Karpas-422 (cell line): ENCODE measurements around the gene TBC1D7. TPM values are rescaled to one million over a fixed set of nuclear protein-coding genes. Genes with fewer than 3 reads are reported as not detected.

Experiments used
- DNase-seq: peaks from one replicate; pipeline ENCODE4 v3.0.0-alpha.2; 2015
- H2AFZ ChIP-seq: fragments of 200-600 bp; sonication (generic); 2 replicates; pipeline ENCODE4 v1.6.1; 2014; ENCODE audit warnings: antibody characterized with exemption, low read length, mixed read lengths
- H3K27ac ChIP-seq: fragments of 200-600 bp; sonication (generic); 2 replicates; pipeline ENCODE4 v1.5.1; 2014; ENCODE audit warnings: mild to moderate bottlenecking, low read length, moderate library complexity
- H3K27me3 ChIP-seq: fragments of 200-600 bp; sonication (generic); 2 replicates; pipeline ENCODE4 v1.6.1; 2014; ENCODE audit warnings: low read length, mixed read lengths
- H3K36me3 ChIP-seq: fragments of 200-600 bp; sonication (generic); 2 replicates; pipeline ENCODE4 v1.6.1; 2014; ENCODE audit warnings: low read length, mixed read lengths; ENCODE audit not compliant: insufficient read depth
- H3K4me1 ChIP-seq: fragments of 200-600 bp; sonication (generic); 2 replicates; pipeline ENCODE4 v1.6.1; 2014; ENCODE audit warnings: mild to moderate bottlenecking, low read length, mixed read lengths
- H3K4me2 ChIP-seq: fragments of 200-600 bp; sonication (generic); 2 replicates; pipeline ENCODE4 v1.6.1; 2014; ENCODE audit warnings: low read length, low read depth, mild to moderate bottlenecking; ENCODE audit not compliant: poor library complexity, severe bottlenecking
- H3K4me3 ChIP-seq: fragments of 200-600 bp; sonication (generic); 2 replicates; pipeline ENCODE4 v1.5.1; 2014; ENCODE audit warnings: mild to moderate bottlenecking, antibody characterized with exemption, low read length, mixed read lengths
- H3K79me2 ChIP-seq: fragments of 200-600 bp; sonication (generic); 2 replicates; pipeline ENCODE4 v1.6.1; 2014; ENCODE audit warnings: mild to moderate bottlenecking, low read length, mixed read lengths
- H3K9ac ChIP-seq: fragments of 200-600 bp; sonication (generic); 2 replicates; pipeline ENCODE4 v1.6.0; 2014; ENCODE audit warnings: low read length
- H3K9me2 ChIP-seq: fragments of 200-600 bp; sonication (generic), shearing (Covaris generic); replicated peaks from 2 replicates; pipeline ENCODE4 v1.6.0; 2014; ENCODE audit warnings: mild to moderate bottlenecking, low read length, moderate library complexity; ENCODE audit not compliant: insufficient read depth
- H3K9me3 ChIP-seq: fragments of 300-700, 200-600 bp; sonication (generic); 2 replicates; pipeline ENCODE4 v1.6.1; 2014; ENCODE audit warnings: low read length, mixed read lengths
- H4K20me1 ChIP-seq: fragments of 200-600 bp; sonication (generic); 2 replicates; pipeline ENCODE4 v1.6.1; 2014; ENCODE audit warnings: mild to moderate bottlenecking, antibody characterized with exemption, low read length, low read depth; ENCODE audit not compliant: insufficient read depth
- total RNA-seq: library from RNA; depleted of rRNA; stranded (reverse); fragments of >200 nt; shearing (Covaris generic); gene quantifications from 2 replicates; pipeline ENCODE4 v1.2.3, GENCODE V29; 2014; ENCODE audit warnings: low replicate concordance

TBC1D7 gene
- total RNA-seq, 1 experiment from 2014 or later: 28.6 TPM

DNA sequence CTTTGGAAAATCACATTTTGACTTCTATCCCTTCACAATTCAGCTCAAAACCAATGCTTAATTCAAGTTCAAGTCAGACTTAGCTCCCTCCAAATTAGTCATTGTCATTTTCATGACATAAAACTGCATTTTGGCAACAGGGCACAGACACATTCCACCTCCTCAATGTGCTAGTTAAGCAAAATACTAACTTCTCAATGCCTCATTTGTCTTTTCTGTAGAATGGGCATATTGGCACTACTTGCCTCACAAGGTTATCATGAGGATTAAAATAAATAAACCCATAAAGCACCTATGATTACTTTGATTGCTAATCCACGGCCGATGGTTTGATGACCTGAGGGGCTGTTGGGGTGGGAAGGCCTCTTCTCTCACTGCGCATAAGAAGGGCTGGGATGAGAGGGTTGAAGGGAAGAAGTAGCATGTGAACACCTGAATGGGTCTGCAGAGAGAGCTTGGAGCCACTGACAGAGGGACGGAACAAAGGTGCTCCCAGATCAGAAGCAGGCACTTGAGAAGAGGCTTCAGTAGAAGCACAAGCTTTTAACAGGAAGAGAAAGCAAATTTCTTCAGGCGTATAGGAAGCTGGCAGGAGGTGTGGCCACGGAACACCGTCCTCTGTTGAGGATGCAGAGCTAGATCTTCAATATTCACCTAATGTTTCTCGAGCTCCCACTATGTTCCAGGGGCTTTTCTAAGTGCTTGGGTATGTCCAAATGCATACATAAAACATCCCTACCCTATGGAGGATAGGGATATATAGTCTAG lies 11.7 kb upstream of the TBC1D7 start:
- no peaks in the 10 kb centered on the region for H3K36me3 ChIP-seq
- peak; percentile 60 for DNase-seq
- no peaks in the 10 kb centered on the region for H3K27me3 ChIP-seq
- peak overlapping the region; percentile 79 for H2AFZ ChIP-seq
- H3K9ac ChIP-seq: peak overlapping the region; percentile 31; the same call in 1 of the 2 replicates
- H3K9me2 ChIP-seq: no peaks in the 10 kb centered on the region
- no peak overlapping the region for H3K4me3 ChIP-seq
- no peak overlapping the region for H3K27ac ChIP-seq
- H3K79me2 ChIP-seq: no peaks in the 10 kb centered on the region
- no peaks in the 10 kb centered on the region for H3K9me3 ChIP-seq
- peaks cover 32% of the 10 kb centered on the region for H3K4me1 ChIP-seq
- no peaks in the 10 kb centered on the region for H4K20me1 ChIP-seq
- peak overlapping the region; percentile 52 for H3K4me2 ChIP-seq

DNA sequence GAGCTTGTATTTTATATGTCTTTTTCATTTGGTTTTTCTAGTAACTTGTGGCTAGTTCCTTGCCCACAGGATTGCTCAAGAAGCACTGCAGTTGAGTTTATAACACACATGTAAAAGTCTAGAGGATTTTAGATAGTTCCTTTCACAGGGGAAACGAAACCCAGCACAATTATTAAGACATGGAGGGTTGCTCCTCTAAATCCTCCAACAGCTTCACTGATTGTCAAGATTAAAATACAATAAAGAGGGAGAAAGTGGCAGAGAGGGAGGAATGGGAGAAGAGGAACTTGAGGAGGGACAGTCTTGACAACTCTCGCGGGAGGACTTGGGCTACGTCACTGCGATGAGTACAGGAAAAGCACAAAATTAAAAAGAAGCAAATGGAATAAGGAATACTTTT lies 9.7 kb upstream of the TBC1D7 start:
- no peaks in the 10 kb centered on the region for H3K79me2 ChIP-seq

DNA sequence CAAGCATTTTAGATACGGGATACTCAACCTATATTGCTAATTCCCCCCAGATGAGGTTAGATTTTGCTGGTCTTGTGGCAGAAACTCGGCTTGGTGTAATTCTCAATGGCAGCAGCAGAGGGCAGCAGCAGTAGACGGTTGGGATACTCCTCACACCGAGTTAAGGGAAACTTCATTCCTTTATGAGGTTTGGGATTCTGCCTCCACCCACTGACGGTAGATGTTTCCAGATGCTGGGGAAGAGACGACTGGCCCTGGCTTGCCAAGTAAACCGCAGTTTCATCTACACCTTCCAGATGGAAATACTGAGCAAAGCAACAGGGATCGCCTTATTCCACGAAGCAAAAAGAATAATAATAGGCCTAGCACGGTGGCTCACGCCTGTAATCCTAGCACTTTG lies 8.2 kb upstream of the TBC1D7 start:
- H3K9me2 ChIP-seq: no peaks in the 10 kb centered on the region
- H4K20me1 ChIP-seq: no peaks in the 10 kb centered on the region
- peaks cover 27% of the 10 kb centered on the region for H3K4me1 ChIP-seq
- no peaks in the 10 kb centered on the region for H3K36me3 ChIP-seq
- H3K79me2 ChIP-seq: no peaks in the 10 kb centered on the region
- 0 out of 2 replicates have a peak overlapping the region, but pooled peaks have one; percentile 66 for H2AFZ ChIP-seq
- no peak overlapping the region for H3K4me3 ChIP-seq
- no peak overlapping the region for H3K9ac ChIP-seq
- H3K27ac ChIP-seq: no peak overlapping the region
- H3K4me2 ChIP-seq: no peak overlapping the region
- H3K27me3 ChIP-seq: no peaks in the 10 kb centered on the region
- no peaks in the 10 kb centered on the region for H3K9me3 ChIP-seq
- peak; percentile 89 for DNase-seq

More for the DNA sequence above, 9.7 kb upstream of the TBC1D7 start:
- Histone ChIP-seq H3K9me2 (no peaks in the 10 kb centered on the region), H3K9me3 (no peaks in the 10 kb centered on the region), H3K9ac (no peak overlapping the region), H3K4me2 (peak overlapping the region; percentile 6), H3K4me1 (peaks cover 32% of the 10 kb centered on the region), H3K36me3 (no peaks in the 10 kb centered on the region), H3K27ac (no peak overlapping the region), H3K27me3 (no peaks in the 10 kb centered on the region), H2AFZ (no peak overlapping the region), H4K20me1 (no peaks in the 10 kb centered on the region), H3K4me3 (no peak overlapping the region)
- DNase-seq: peak; percentile 45

DNA sequence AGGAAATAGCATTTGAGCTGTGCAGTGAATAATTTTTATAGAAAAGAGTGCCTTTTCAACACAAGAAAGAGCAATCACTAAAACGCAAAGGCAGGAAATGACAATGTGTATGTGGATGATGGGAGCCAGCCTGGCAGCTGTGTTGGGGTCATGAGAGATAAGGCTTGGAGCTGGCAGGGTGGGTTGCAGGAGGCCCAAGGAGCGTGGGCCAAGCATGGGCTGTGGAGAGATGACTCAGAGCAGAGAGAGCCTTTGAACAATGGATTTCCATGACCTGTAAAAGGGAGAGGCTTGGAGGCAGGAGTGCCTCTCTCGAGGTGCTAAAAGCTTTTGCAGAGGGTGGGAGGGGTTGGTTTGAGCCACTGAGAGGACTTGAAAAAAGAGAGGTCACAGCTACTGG lies 6.6 kb upstream of the TBC1D7 start:
- no peaks in the 10 kb centered on the region for H3K79me2 ChIP-seq
- no peak overlapping the region for H3K27ac ChIP-seq
- no peak overlapping the region for H2AFZ ChIP-seq
- no peak for DNase-seq
- no peaks in the 10 kb centered on the region for H3K9me2 ChIP-seq
- H3K4me2 ChIP-seq: no peak overlapping the region
- no peaks in the 10 kb centered on the region for H3K27me3 ChIP-seq
- H4K20me1 ChIP-seq: no peaks in the 10 kb centered on the region
- no peak overlapping the region for H3K4me3 ChIP-seq
- H3K4me1 ChIP-seq: peaks cover 16% of the 10 kb centered on the region
- no peaks in the 10 kb centered on the region for H3K9me3 ChIP-seq
- H3K9ac ChIP-seq: no peak overlapping the region
- H3K36me3 ChIP-seq: no peaks in the 10 kb centered on the region

DNA sequence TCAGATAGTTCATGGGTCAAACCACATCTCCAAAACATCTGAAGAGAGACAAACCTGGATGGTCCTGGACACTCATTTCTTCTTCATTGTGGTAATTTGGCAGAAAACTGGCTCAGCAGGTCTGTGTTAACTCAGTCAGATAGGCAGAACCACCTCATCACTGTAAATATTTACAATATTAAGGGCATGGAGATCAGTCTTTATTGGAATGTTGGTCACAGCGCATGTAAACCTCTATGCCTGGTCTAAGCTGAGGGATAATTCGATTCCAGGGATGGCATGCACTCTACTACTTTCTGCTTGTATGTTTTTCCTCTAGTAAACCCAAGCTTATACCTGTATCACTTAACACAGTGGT lies 4.0 kb upstream of the TBC1D7 start:
- H3K9ac ChIP-seq: no peak overlapping the region
- no peaks in the 10 kb centered on the region for H3K9me2 ChIP-seq
- H3K79me2 ChIP-seq: peaks cover 6% of the 10 kb centered on the region
- H3K4me2 ChIP-seq: no peak overlapping the region
- H3K4me1 ChIP-seq: peaks cover 19% of the 10 kb centered on the region
- no peak for DNase-seq
- no peak overlapping the region for H3K4me3 ChIP-seq
- no peaks in the 10 kb centered on the region for H3K27me3 ChIP-seq
- H4K20me1 ChIP-seq: no peaks in the 10 kb centered on the region
- no peaks in the 10 kb centered on the region for H3K9me3 ChIP-seq
- no peaks in the 10 kb centered on the region for H3K36me3 ChIP-seq
- H2AFZ ChIP-seq: no peak overlapping the region
- no peak overlapping the region for H3K27ac ChIP-seq

GRCh38 chr6:13331516-13332348 lies 3.4 kb upstream of the TBC1D7 start:
- H3K9me3 ChIP-seq: no peaks in the 10 kb centered on the region
- no peak overlapping the region for H3K9ac ChIP-seq
- no peaks in the 10 kb centered on the region for H3K9me2 ChIP-seq
- H3K79me2 ChIP-seq: peaks cover 12% of the 10 kb centered on the region
- no peak overlapping the region for H3K4me2 ChIP-seq
- H3K36me3 ChIP-seq: no peaks in the 10 kb centered on the region
- no peaks in the 10 kb centered on the region for H4K20me1 ChIP-seq
- H2AFZ ChIP-seq: no peak overlapping the region
- no peaks in the 10 kb centered on the region for H3K27me3 ChIP-seq
- no peak overlapping the region for H3K27ac ChIP-seq
- no peak overlapping the region for H3K4me3 ChIP-seq
- DNase-seq: peak; percentile 79
- H3K4me1 ChIP-seq: peaks cover 25% of the 10 kb centered on the region

DNA sequence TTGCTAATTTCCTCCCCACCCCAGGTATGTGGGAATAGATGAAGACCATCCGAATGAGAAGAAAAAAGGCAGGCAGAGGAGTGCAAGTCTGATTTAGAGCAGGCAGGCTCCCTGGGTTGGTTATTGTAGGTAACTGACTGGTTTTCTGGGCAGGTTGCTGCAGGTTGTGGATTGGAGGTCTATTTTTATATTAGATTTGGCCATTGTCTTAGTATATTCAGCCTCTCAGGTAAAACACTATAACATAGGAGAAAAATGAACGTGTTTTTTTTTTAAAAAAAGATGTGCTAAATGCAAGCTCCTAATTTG lies 492 bp upstream of the TBC1D7 start:
- peak overlapping the region; percentile 72 for H2AFZ ChIP-seq
- no peaks in the 10 kb centered on the region for H3K9me2 ChIP-seq
- peak overlapping the region; percentile 98 for H3K4me2 ChIP-seq
- peaks cover 21% of the 10 kb centered on the region for H3K79me2 ChIP-seq
- H3K9ac ChIP-seq: peak overlapping the region; percentile 86
- H3K27ac ChIP-seq: no peak overlapping the region
- H3K4me3 ChIP-seq: peak overlapping the region; percentile 99
- peaks cover 4% of the 10 kb centered on the region; the same call in 1 of the 2 replicates for H3K36me3 ChIP-seq
- no peaks in the 10 kb centered on the region for H3K9me3 ChIP-seq
- H3K4me1 ChIP-seq: peaks cover 24% of the 10 kb centered on the region
- no peaks in the 10 kb centered on the region for H3K27me3 ChIP-seq
- no peaks in the 10 kb centered on the region for H4K20me1 ChIP-seq
- DNase-seq: no peak

DNA sequence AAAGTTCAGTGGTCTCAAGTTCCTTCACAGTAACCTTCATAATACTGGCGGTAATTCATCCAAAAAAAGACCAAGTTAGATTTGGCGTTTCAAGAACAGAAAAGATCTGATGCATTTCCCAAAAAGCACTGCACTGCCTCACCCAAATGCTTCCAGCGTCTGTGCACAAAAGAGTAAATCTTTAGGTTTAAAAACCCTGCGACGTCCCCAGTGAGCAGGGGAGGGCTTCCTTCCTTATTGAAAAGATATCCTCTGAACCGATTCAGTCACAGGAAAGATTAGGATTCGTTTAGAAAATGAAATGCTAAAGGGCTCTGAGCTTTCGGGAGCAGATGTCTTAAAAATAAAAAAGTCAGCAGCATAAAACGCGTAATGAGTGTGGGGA lies 654 bp downstream of the TBC1D7 start:
- no peaks in the 10 kb centered on the region for H3K9me2 ChIP-seq
- peak; percentile 65 for DNase-seq
- no peaks in the 10 kb centered on the region for H3K9me3 ChIP-seq
- peaks cover 4% of the 10 kb centered on the region; the same call in 1 of the 2 replicates for H3K36me3 ChIP-seq
- H3K4me1 ChIP-seq: peaks cover 24% of the 10 kb centered on the region
- H3K79me2 ChIP-seq: peaks cover 21% of the 10 kb centered on the region
- H3K27me3 ChIP-seq: no peaks in the 10 kb centered on the region
- H2AFZ ChIP-seq: 0 out of 2 replicates have a peak overlapping the region, but pooled peaks have one; percentile 80
- peak overlapping the region; percentile 99 for H3K4me3 ChIP-seq
- no peaks in the 10 kb centered on the region for H4K20me1 ChIP-seq
- peak overlapping the region; percentile 98 for H3K4me2 ChIP-seq
- H3K27ac ChIP-seq: no peak overlapping the region
- peak overlapping the region; percentile 86 for H3K9ac ChIP-seq
